SK-N-MC (cell line): ENCODE data around the gene PEX14.

Experiments
- EZH2 ChIP-seq: fragments of 200-600 bp; sonication (generic); IDR thresholded peaks from one replicate; pipeline ENCODE4 v1.6.1; 2017; ENCODE audit warnings: antibody characterized with exemption
- FOXP2 ChIP-seq: optimal IDR thresholded peaks from 2 replicates; pipeline ENCODE3; 2011; ENCODE audit warnings: mild to moderate bottlenecking, moderate library complexity; ENCODE audit not compliant: insufficient read depth; ENCODE audit errors: extremely low read length, control extremely low read depth
- POLR2AphosphoS5 ChIP-seq: IDR thresholded peaks from 2 replicates; pipeline ENCODE4 v1.6.1; 2012; ENCODE audit warnings: mild to moderate bottlenecking, low read depth, low read length, borderline replicate concordance

DNA sequence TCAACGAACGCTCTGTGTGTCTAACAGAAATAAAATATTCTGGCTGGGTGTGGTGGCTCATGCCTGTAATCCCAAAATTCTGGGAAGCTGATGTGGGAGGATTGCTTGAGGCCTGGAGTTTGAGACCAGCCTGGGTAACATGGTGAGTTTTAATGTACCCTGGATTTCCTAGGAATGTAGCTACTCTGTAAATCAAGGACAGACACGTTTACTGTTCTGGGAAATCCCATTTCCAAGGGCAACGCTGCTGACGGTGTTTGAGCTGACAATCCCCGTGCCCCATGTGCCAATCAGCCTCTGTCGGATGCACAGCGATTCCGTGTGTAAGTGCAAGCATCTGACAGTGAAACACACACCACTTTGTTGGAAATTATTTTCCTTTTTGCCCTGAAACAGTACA lies 16.9 kb upstream of the PEX14 start:
- TF ChIP-seq EZH2 (no peak), FOXP2 (no peak), POLR2AphosphoS5 (0 out of 2 replicates have a peak, but pooled peaks have one; percentile 10)
